K562 (cell line): Measurements from ENCODE around the gene IMMP2L. TPM values are rescaled to one million over a fixed set of nuclear protein-coding genes. Genes with fewer than 3 reads are reported as not detected.

Experiments
- ADNP ChIP-seq: fragments of 200-800 bp; sonication (Bioruptor generic); IDR thresholded peaks from 2 replicates; pipeline ENCODE4 v1.6.1; 2016; ENCODE audit warnings: missing genetic modification characterization, missing compliant biosample characterization
- BHLHE40 ChIP-seq: IDR thresholded peaks from 2 replicates; pipeline ENCODE4 v1.6.1; 2011; ENCODE audit warnings: low read length, improper control_type of control experiment
- CCNT2 ChIP-seq: IDR thresholded peaks from 2 replicates; pipeline ENCODE4 v1.6.1; 2011; ENCODE audit warnings: borderline replicate concordance, low read depth, mild to moderate bottlenecking, moderate library complexity, mixed read lengths, low read length; ENCODE audit not compliant: insufficient read length; ENCODE audit errors: extremely low read depth
- E2F3 ChIP-seq: fragments of 250-450 bp; sonication (Bioruptor Pico); IDR thresholded peaks from 2 replicates; pipeline ENCODE4 v1.4.0; 2020; ENCODE audit warnings: mild to moderate bottlenecking
- ERF ChIP-seq: fragments of 450-650 bp; formaldehyde crosslinking; IDR thresholded peaks from 2 replicates; pipeline ENCODE4 v1.4.0; 2020; ENCODE audit warnings: mild to moderate bottlenecking, mixed read lengths
- HDAC2 ChIP-seq: fragments of 450-650 bp; IDR thresholded peaks from 2 replicates; pipeline ENCODE4 v1.6.1; 2016; ENCODE audit warnings: mild to moderate bottlenecking
- KAT8 ChIP-seq: fragments of 450-650 bp; IDR thresholded peaks from 2 replicates; pipeline ENCODE4 v1.6.1; 2016; ENCODE audit warnings: low read depth, mild to moderate bottlenecking
- MTA3 ChIP-seq: fragments of 450-650 bp; formaldehyde crosslinking; IDR thresholded peaks from 2 replicates; pipeline ENCODE4 v1.6.1; 2017; ENCODE audit warnings: mild to moderate bottlenecking, borderline replicate concordance
- NUFIP1 ChIP-seq: fragments of 450-650 bp; IDR thresholded peaks from 2 replicates; pipeline ENCODE4 v1.6.1; 2018; ENCODE audit not compliant: partially characterized antibody
- POLR2AphosphoS2 ChIP-seq: IDR thresholded peaks from 2 replicates; pipeline ENCODE4 v1.6.1; 2012; ENCODE audit warnings: low read length, improper control_type of control experiment
- PYGO2 ChIP-seq: fragments of 450-650 bp; IDR thresholded peaks from 2 replicates; pipeline ENCODE4 v1.6.1; 2016; ENCODE audit warnings: mild to moderate bottlenecking, missing genetic modification characterization, moderate library complexity, missing compliant biosample characterization
- RAD51 ChIP-seq: fragments of 450-650 bp; IDR thresholded peaks from 2 replicates; pipeline ENCODE4 v1.7.1; 2016; ENCODE audit warnings: low read depth, mild to moderate bottlenecking, borderline replicate concordance
- SAFB ChIP-seq: fragments of 200-400 bp; formaldehyde crosslinking; IDR thresholded peaks from 2 replicates; pipeline ENCODE4 v1.6.1; 2017; ENCODE audit warnings: low read depth, low read length, borderline replicate concordance
- TRIM24 ChIP-seq, 2 experiments: fragments of 450-650 bp; IDR thresholded peaks; 2 replicates each; pipeline ENCODE4 v1.6.1; 2016
- U2AF1 ChIP-seq: fragments of 200-400 bp; formaldehyde crosslinking; optimal IDR thresholded peaks from 2 replicates; pipeline ENCODE3; 2017; ENCODE audit warnings: mild to moderate bottlenecking, low read depth, low read length, moderate library complexity
- XRCC3 ChIP-seq: fragments of 450-650 bp; IDR thresholded peaks from 2 replicates; pipeline ENCODE4 v1.6.1; 2017; ENCODE audit warnings: mild to moderate bottlenecking, moderate library complexity
- YY1 ChIP-seq, 3 experiments: IDR thresholded peaks; 2 replicates each; pipeline ENCODE4 v1.6.1; 2011; ENCODE audit warnings: low read length in 2 of 3, mild to moderate bottlenecking in 2 of 3, moderate library complexity in 2 of 3, borderline replicate concordance in 1 of 3, control low read depth in 1 of 3, low read depth in 1 of 3; ENCODE audit not compliant: insufficient read depth in 3 of 3, insufficient replicate concordance in 2 of 3, control insufficient read depth in 1 of 3, insufficient read length in 1 of 3; ENCODE audit errors: extremely low read depth in 1 of 3
- ZBED1 ChIP-seq: IDR thresholded peaks from 2 replicates; pipeline ENCODE4 v1.6.1; 2014
- ZBTB8A ChIP-seq: fragments of 450-650 bp; IDR thresholded peaks from 2 replicates; pipeline ENCODE4 v1.6.1; 2018; ENCODE audit warnings: mild to moderate bottlenecking, moderate library complexity; ENCODE audit not compliant: partially characterized antibody
- ZNF282 ChIP-seq: sonication (generic); formaldehyde crosslinking; IDR thresholded peaks from 2 replicates; pipeline ENCODE4 v1.8.1; 2023; ENCODE audit warnings: missing genetic modification reagents
- ZNF436 ChIP-seq: fragments of 250-450, 450-650 bp; sonication (Bioruptor Pico); formaldehyde crosslinking; IDR thresholded peaks from 2 replicates; pipeline ENCODE4 v1.7.0; 2020; ENCODE audit warnings: mild to moderate bottlenecking
- ZNF589 ChIP-seq: fragments of 200-800 bp; sonication (Bioruptor generic); IDR thresholded peaks from 2 replicates; pipeline ENCODE4 v1.6.1; 2016; ENCODE audit warnings: low read depth, missing genetic modification characterization, missing compliant biosample characterization
- ZNF778 ChIP-seq: fragments of 450-650 bp; formaldehyde crosslinking; IDR thresholded peaks from 2 replicates; pipeline ENCODE4 v1.4.0; 2020; ENCODE audit warnings: mild to moderate bottlenecking, moderate library complexity
- polyA plus RNA-seq, 8 experiments: library from polyadenylated mRNA; depleted of rRNA in 4 of 8; stranded (reverse) in 5 of 8; unstranded in 3 of 8; fragments of >200 nt; fragmentation: Nextera tagmentation in 2 of 8; fragmentation: Illumina TruSeq in 1 of 8; extraction: Ambion mirVana in 2 of 8; extraction: Trizol in 1 of 8; gene quantifications; 2 replicates each; pipeline versions ENCODE4 v1.2.1 to v1.2.3, GENCODE V29; 2011 to 2014; ENCODE audit warnings: inconsistent platforms in 1 of 8, missing spikeins in 1 of 8
- total RNA-seq, 7 experiments: library from RNA; depleted of rRNA in 6 of 7; stranded (reverse); fragments of >200 nt in 6 of 7; fragmentation: Illumina TruSeq in 2 of 7; extraction: Trizol in 2 of 7; gene quantifications; 2 replicates each; pipeline versions ENCODE4 v1.2.1 to v1.2.3, GENCODE V29; 2011 to 2021; ENCODE audit warnings: low replicate concordance in 1 of 7
- TF ChIP-seq, protein P1 (sequence below): fragments of 250-450 bp; sonication (Bioruptor Pico); IDR thresholded peaks from 2 replicates; pipeline ENCODE4 v1.5.0; 2021; ENCODE audit warnings: mild to moderate bottlenecking, moderate library complexity
- TF ChIP-seq, protein P2 (sequence below): IDR thresholded peaks from 2 replicates; pipeline ENCODE4 v1.6.1; 2011; ENCODE audit not compliant: insufficient read length; ENCODE audit errors: extremely low read depth
- TF ChIP-seq, protein P3 (sequence below): fragments of 450-650 bp; IDR thresholded peaks from 2 replicates; pipeline ENCODE4 v1.6.1; 2017; ENCODE audit warnings: antibody characterized with exemption

Gene IMMP2L
- total and polyA plus RNA-seq, 9 of the 15 experiments (the other 6 are each of a cell fraction or from before 2014, with no cell fraction given), result 29.7 to 116 (median 53.0) TPM

DNA sequence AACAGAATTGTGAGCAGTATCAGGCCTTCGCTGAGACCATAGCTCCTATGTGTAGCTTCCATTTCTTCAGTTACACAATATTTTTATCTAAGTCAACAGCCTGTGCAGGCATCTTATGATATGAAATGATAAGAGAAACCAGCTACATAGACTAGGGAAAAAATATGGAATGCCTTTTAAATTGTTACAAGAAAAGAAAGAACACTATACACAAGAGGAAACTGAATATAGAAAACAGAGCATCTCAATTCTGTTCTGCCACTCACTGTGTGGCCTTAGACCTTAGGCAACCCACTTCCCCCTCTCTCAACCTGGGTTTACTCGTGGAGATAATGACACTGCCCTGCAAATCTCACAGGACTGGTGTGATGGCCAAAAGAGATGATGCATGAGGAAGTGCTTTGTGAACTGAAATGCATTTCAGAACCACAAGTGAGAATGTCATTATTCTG, 338.5 kb downstream of the IMMP2L start (continued):
- TF ChIP-seq, protein P1, sequence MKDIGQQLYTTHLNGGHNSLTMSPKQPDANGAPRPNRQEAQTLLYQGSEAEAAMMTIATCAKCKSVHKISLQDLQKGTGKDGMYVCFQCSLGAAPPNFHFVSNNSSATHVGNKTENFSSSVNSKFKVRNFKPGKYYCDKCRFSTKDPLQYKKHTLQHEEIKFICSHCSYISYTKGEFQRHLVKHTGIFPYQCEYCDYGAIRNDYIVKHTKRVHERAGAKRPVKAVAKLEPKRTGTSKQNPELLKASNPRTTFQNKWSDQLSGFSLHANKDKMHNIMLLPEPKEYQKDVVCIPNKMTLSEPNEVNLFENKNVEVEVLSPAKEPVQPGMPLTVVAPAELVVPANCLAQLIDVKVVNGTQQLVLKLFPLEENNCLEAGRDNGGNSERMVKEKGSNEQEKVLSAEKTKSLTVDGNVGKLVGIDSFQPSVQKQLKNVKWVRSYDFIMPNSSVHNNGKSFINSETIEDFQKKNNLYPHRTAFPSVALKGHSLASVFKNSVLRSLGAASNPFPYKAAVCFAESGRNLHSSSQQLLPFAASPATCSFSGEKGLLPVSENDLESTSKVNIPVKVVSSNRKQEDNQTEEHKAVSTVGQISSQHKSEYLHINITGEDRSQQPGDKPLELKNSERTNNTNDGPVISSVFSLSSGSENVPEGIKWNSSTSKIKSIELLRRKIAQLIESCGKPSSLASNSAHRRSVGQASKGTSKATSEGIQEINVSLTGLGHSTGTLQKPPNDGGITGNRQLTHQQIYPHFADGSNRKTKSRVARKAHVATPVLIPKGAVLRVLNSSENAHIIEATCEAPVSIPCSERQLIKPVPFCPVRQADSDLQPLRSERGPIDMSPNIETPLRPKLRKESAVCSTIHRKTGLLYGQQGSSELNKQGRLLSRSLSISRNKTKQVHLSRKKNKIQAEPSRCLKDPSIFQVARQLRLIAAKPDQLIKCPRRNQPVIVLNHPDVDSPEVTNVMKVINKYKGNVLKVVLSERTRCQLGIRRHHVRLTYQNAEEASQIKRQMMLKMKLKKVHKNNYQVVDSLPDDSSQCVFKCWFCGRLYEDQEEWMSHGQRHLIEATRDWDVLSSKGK (CRISPR knock-in tag), result no peak
- TF ChIP-seq RAD51 (0 out of 2 replicates have a peak, but pooled peaks have one; percentile 19), MTA3 (peak; percentile 60; the same call in 1 of the 2 replicates), YY1 (IDR thresholded peaks at IDR 0.05; ENCODE audit: borderline replicate concordance in 1 of 3, control insufficient read depth in 1 of 3, extremely low read depth in 1 of 3, insufficient read depth in 3 of 3, insufficient read length in 1 of 3, insufficient replicate concordance in 2 of 3, low read depth in 1 of 3, low read length in 2 of 3) (no peak), ZNF282 (no peak), E2F3 (no peak), SAFB (no peak), KAT8 (no peak), NUFIP1 (no peak), ZBTB8A (no peak), CCNT2 (no peak), ZBED1 (no peak), POLR2AphosphoS2 (no peak), BHLHE40 (no peak), XRCC3 (no peak), TRIM24 (IDR thresholded peaks at IDR 0.05) (peak; percentile 84 to 89), ADNP (tag) (no peak), ERF (CRISPR knock-in tag) (no peak), ZNF436 (CRISPR knock-in tag) (no peak), ZNF589 (CRISPR knock-in tag) (no peak), HDAC2 (peak; percentile 90), ZNF778 (CRISPR knock-in tag) (no peak), PYGO2 (tag) (no peak), U2AF1 (no peak)
- TF ChIP-seq, protein P2, sequence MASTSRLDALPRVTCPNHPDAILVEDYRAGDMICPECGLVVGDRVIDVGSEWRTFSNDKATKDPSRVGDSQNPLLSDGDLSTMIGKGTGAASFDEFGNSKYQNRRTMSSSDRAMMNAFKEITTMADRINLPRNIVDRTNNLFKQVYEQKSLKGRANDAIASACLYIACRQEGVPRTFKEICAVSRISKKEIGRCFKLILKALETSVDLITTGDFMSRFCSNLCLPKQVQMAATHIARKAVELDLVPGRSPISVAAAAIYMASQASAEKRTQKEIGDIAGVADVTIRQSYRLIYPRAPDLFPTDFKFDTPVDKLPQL, result no peak
- TF ChIP-seq, protein P3, sequence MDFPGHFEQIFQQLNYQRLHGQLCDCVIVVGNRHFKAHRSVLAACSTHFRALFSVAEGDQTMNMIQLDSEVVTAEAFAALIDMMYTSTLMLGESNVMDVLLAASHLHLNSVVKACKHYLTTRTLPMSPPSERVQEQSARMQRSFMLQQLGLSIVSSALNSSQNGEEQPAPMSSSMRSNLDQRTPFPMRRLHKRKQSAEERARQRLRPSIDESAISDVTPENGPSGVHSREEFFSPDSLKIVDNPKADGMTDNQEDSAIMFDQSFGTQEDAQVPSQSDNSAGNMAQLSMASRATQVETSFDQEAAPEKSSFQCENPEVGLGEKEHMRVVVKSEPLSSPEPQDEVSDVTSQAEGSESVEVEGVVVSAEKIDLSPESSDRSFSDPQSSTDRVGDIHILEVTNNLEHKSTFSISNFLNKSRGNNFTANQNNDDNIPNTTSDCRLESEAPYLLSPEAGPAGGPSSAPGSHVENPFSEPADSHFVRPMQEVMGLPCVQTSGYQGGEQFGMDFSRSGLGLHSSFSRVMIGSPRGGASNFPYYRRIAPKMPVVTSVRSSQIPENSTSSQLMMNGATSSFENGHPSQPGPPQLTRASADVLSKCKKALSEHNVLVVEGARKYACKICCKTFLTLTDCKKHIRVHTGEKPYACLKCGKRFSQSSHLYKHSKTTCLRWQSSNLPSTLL, result no peak
